NB4 (cell line): ENCODE measurements around the gene SMARCA4.

ENCODE experiments used
- DNase-seq: peaks from one replicate; pipeline ENCODE4 v3.0.0; 2010; ENCODE audit warnings: low read depth
- H3K4me3 ChIP-seq: one replicate; pipeline ENCODE4 v1.5.1; 2011; ENCODE audit warnings: mild to moderate bottlenecking, low read depth, low read length, moderate library complexity
- MYC ChIP-seq: IDR thresholded peaks from 2 replicates; pipeline ENCODE4 v1.6.1; 2011; ENCODE audit warnings: low read depth, low read length
- POLR2A ChIP-seq: IDR thresholded peaks from 2 replicates; pipeline ENCODE4 v1.6.1; 2011; ENCODE audit warnings: mild to moderate bottlenecking; ENCODE audit not compliant: insufficient read length; ENCODE audit errors: extremely low read depth
- TF ChIP-seq, protein P1 (sequence below): IDR thresholded peaks from 2 replicates; pipeline ENCODE4 v1.6.1; 2011; ENCODE audit warnings: low read depth, low read length
- TF ChIP-seq, protein P2 (sequence below): IDR thresholded peaks from one replicate; pipeline ENCODE4 v1.5.1; 2012; ENCODE audit warnings: low read depth, low read length

The SMARCA4 gene

DNA sequence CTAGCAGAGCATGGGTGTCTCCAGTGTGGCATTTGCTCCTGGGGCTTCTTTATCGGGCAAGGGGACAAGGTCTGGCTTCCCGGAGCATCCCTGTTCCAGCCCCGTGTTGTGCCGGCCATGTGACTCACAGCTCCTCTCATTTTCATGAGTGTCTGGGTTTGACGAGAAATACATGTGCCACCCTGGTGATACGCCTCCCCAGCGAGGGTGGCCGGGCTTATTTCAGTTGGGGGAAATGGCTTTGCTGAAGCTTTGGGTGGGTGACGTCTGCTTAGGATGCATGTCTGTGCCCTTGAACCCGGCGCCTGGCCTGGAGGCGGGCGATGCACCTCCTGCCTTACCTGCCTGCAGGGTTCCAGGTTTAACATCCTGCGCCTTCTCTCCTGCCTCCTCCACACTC lies 66.6 kb downstream of the SMARCA4 start:
- H3K4me3 ChIP-seq: no peak overlapping the region
- no peak for DNase-seq
- TF ChIP-seq MYC: no peak
- TF ChIP-seq POLR2A: no peak
- TF ChIP-seq, protein P1, sequence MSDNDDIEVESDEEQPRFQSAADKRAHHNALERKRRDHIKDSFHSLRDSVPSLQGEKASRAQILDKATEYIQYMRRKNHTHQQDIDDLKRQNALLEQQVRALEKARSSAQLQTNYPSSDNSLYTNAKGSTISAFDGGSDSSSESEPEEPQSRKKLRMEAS: no peak
- TF ChIP-seq, protein P2, sequence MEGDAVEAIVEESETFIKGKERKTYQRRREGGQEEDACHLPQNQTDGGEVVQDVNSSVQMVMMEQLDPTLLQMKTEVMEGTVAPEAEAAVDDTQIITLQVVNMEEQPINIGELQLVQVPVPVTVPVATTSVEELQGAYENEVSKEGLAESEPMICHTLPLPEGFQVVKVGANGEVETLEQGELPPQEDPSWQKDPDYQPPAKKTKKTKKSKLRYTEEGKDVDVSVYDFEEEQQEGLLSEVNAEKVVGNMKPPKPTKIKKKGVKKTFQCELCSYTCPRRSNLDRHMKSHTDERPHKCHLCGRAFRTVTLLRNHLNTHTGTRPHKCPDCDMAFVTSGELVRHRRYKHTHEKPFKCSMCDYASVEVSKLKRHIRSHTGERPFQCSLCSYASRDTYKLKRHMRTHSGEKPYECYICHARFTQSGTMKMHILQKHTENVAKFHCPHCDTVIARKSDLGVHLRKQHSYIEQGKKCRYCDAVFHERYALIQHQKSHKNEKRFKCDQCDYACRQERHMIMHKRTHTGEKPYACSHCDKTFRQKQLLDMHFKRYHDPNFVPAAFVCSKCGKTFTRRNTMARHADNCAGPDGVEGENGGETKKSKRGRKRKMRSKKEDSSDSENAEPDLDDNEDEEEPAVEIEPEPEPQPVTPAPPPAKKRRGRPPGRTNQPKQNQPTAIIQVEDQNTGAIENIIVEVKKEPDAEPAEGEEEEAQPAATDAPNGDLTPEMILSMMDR: no peak

DNA sequence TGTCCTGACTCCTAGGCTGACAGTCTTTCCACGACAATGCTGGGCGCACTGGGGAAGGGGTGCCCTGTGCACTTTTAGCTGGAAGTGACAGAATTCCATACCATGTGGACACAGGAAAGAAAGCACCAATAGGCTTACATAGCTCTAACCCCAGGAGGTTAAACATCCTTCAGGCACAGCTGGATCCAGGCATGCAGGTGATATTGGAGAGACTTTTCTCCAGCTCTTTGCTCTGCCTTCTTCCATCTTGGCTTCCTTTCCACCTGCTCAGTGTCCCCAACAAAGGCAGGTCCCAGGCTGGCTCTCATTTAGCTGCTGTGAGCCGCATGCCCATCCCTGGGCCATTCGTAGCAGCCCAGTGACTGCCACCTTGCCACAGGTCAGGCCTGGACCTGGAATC lies 67.3 kb downstream of the SMARCA4 start:
- TF ChIP-seq POLR2A: no peak
- TF ChIP-seq MYC: no peak
- TF ChIP-seq, protein P1: no peak
- TF ChIP-seq, protein P2: no peak
- no peak for DNase-seq
- no peak overlapping the region for H3K4me3 ChIP-seq

DNA sequence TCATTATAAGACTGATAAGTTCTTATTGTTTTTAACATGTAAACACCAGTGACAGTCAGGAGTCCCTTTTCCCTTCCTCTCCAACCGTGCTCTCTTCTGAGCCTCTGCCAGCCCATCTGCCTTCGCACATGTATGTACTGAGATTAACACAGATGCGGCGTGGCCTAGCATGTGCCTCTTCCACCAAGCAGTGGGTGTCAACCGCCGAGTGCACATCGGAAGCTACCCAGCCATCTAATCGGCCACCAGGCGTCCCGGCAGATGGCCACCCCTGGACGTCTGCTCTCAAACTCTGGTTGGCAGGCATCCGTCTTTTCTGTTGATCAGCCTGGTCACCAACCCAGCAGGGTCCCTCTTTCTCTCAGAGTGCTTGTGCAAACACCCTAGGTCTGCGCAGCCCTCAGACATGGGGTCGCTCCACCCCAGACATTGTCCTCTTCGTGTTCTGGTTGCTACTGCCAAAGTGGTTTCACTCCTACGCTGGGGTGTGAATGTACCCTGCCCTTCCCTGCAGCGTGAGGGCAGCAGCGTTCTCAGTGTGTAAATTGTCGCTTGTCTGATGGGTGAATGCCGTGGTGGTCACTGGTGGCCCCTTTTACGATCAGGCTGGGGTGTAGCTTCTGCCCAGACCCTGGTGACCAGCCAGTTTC lies 70.7 kb downstream of the SMARCA4 start:
- DNase-seq: no peak
- H3K4me3 ChIP-seq: no peak overlapping the region
- no peak for TF ChIP-seq MYC
- TF ChIP-seq, protein P2: no peak
- TF ChIP-seq POLR2A: no peak
- TF ChIP-seq, protein P1: no peak

DNA sequence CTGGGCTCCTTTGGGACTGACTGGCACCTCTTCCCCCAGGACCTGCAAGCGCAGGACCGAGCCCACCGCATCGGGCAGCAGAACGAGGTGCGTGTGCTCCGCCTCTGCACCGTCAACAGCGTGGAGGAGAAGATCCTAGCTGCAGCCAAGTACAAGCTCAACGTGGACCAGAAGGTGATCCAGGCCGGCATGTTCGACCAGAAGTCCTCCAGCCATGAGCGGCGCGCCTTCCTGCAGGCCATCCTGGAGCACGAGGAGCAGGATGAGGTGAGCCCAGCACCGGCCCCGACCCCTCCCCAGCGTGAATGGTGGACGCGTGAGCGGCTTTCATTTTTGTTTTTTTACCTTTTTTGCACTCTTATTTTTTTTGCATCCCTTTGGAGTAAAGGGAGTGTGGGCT lies 72.4 kb downstream of the SMARCA4 start:
- TF ChIP-seq POLR2A (no peak), MYC (no peak)
- TF ChIP-seq, protein P2: no peak
- TF ChIP-seq, protein P1: no peak
- no peak overlapping the region for H3K4me3 ChIP-seq
- DNase-seq: no peak

DNA sequence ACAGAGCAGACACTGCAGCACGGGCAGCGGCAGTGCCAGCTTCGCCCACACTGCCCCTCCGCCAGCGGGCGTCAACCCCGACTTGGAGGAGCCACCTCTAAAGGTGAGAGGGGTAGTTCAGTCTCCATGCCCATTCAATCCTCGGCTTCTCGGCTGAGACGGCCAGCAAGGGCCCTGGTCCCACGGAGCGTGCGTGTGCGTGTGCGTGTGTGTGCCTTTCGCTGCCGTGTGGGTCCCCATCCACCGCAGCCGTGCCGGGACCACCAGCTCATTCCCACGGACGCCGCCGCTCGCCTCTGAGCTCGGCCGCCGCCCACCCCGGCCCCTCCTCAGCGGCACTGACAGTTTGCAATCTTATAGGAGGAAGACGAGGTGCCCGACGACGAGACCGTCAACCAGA lies 72.9 kb downstream of the SMARCA4 start:
- no peak for DNase-seq
- no peak for TF ChIP-seq POLR2A
- TF ChIP-seq MYC: no peak
- TF ChIP-seq, protein P1: no peak
- TF ChIP-seq, protein P2: no peak
- no peak overlapping the region for H3K4me3 ChIP-seq
